ENCODE measurements around the gene POLR3K. TPM values are rescaled to one million over a fixed set of nuclear protein-coding genes. Genes with fewer than 3 reads are reported as not detected.

Gene POLR3K
- total RNA-seq, 1 donor from 2014 or later: 12.2 TPM

DNA sequence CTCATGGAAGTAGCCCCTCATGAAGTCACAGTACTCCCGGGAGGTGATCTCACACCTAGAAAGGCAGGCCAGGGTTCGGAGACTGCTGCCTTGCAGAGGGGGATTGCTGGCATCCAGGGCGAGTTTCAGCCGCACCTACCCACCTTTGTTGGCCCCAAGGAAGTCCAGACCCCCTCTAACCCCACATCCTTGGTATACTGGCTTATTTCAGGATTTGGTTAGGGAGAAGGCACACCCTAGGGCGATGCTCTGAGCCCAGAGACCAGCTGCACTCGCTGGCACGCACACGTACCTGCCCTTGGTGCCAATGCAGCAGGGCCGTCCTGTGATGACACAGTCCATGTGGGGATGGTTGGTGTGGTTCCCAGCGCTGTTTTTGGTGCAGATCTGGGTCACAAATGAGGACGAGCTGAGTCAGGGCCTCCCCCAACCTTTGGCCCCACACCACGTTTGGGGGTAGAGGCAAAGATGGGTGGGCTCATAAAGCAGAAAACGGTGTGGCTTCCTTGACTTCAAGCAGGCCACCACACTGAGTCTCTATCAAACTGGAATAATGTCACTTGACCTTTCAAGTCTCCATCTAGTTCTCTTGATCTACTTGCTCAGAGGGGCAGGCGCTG, 6.1 kb upstream of the POLR3K start:
- Histone ChIP-seq H3K27me3 (ENCODE audit: insufficient read depth, low read length) (no peaks in the 10 kb centered on the region), H3K4me3 (ENCODE audit: insufficient read depth, low read depth, low read length) (no peak overlapping the region), H4K20me1 (ENCODE audit: insufficient read depth, low read length) (peaks cover 64% of the 10 kb centered on the region), H3K4me1 (ENCODE audit: insufficient read depth, low read length) (no peaks in the 10 kb centered on the region), H3K9me3 (ENCODE audit: insufficient read depth, low read depth, low read length) (no peaks in the 10 kb centered on the region), H3K27ac (ENCODE audit: low read depth, low read length) (no peak overlapping the region), H3K79me2 (ENCODE audit: insufficient read depth, low read length) (peaks cover under 1% of the 10 kb centered on the region), H3K36me3 (ENCODE audit: insufficient read depth, low read length) (peaks cover 45% of the 10 kb centered on the region), H3K9ac (ENCODE audit: low read length) (no peak overlapping the region), H2AFZ (ENCODE audit: low read depth, low read length) (no peak overlapping the region), H3K4me2 (ENCODE audit: low read length) (no peak overlapping the region)
- DNase-seq (ENCODE audit: low read depth): no peak
- H3K9me3 Mint-ChIP-seq (ENCODE audit: unreplicated experiment): no peaks in the 10 kb centered on the region
- FAIRE-seq: no peak
- H3K4me3 Mint-ChIP-seq (ENCODE audit: unreplicated experiment): no peak overlapping the region
- peaks cover 26% of the 10 kb centered on the region for H3K36me3 Mint-ChIP-seq (ENCODE audit: low read depth, unreplicated experiment)
- no peaks in the 10 kb centered on the region for H3K27me3 Mint-ChIP-seq (ENCODE audit: low read depth, unreplicated experiment)
- H3K4me1 Mint-ChIP-seq (ENCODE audit: low read depth, unreplicated experiment): no peaks in the 10 kb centered on the region
- no peak for TF ChIP-seq EZH2 (IDR thresholded peaks at IDR 0.05; ENCODE audit: insufficient read depth, low read length)
- TF ChIP-seq, protein P1, sequence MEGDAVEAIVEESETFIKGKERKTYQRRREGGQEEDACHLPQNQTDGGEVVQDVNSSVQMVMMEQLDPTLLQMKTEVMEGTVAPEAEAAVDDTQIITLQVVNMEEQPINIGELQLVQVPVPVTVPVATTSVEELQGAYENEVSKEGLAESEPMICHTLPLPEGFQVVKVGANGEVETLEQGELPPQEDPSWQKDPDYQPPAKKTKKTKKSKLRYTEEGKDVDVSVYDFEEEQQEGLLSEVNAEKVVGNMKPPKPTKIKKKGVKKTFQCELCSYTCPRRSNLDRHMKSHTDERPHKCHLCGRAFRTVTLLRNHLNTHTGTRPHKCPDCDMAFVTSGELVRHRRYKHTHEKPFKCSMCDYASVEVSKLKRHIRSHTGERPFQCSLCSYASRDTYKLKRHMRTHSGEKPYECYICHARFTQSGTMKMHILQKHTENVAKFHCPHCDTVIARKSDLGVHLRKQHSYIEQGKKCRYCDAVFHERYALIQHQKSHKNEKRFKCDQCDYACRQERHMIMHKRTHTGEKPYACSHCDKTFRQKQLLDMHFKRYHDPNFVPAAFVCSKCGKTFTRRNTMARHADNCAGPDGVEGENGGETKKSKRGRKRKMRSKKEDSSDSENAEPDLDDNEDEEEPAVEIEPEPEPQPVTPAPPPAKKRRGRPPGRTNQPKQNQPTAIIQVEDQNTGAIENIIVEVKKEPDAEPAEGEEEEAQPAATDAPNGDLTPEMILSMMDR (IDR thresholded peaks at IDR 0.05; ENCODE audit: insufficient read depth, low read depth, low read length): no peak
- H3K27ac Mint-ChIP-seq (ENCODE audit: unreplicated experiment): no peak overlapping the region

DNA sequence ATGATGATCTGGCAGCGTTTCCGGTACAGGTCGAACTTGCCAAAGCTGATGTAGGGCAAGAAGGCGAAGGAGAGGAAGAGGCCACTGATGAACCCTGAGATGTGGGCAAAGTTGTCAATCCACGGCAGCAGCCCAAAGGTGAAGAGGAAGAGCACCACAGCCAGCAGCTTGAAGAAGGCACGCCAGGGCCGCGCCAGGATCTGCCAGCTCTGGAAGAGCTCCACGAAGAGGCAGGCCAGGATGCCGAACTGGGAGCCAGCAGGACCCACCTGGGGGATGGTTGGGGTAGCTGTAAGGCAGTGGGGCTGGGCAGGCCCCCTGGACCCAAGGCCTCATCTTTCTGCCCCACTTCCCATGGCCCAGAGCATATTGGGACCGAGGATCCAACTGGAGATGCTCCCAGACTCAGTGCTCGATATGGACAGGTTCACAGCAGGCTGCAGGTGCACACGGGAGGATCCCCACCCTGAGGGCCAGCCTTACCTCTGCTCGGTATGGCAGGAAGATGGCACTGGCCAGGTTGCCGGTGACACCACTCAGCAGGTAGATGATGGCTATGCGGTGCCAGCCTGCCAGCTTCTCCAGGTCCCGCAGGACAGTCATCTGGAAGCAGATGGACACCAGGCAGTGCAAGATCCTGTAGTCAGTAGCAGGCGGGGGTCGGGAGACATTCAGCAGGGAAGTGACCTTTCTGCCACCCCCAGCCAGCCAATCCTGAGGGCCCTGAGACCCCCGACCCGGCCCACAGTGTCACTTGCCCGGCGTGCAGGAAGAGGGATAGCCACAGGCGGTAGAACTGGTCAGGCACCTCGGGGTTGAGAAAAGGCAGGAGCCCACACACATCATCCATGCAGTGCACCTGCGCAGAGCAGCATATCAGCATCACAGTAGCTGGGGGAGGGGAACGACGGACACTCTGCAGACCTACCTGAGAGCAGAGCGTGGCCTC, 5.4 kb upstream of the POLR3K start:
- Histone ChIP-seq H3K9ac (ENCODE audit: low read length) (no peak overlapping the region), H3K36me3 (ENCODE audit: insufficient read depth, low read length) (peaks cover 45% of the 10 kb centered on the region), H3K9me3 (ENCODE audit: insufficient read depth, low read depth, low read length) (no peaks in the 10 kb centered on the region), H3K4me1 (ENCODE audit: insufficient read depth, low read length) (peaks cover 4% of the 10 kb centered on the region), H3K79me2 (ENCODE audit: insufficient read depth, low read length) (peaks cover 8% of the 10 kb centered on the region), H3K4me3 (ENCODE audit: insufficient read depth, low read depth, low read length) (no peak overlapping the region), H3K27me3 (ENCODE audit: insufficient read depth, low read length) (no peaks in the 10 kb centered on the region), H3K4me2 (ENCODE audit: low read length) (no peak overlapping the region), H3K27ac (ENCODE audit: low read depth, low read length) (no peak overlapping the region), H2AFZ (ENCODE audit: low read depth, low read length) (no peak overlapping the region), H4K20me1 (ENCODE audit: insufficient read depth, low read length) (peaks cover 59% of the 10 kb centered on the region)
- H3K27ac Mint-ChIP-seq (ENCODE audit: unreplicated experiment): no peak overlapping the region
- DNase-seq (ENCODE audit: low read depth) (no peak), FAIRE-seq (no peak)
- H3K36me3 Mint-ChIP-seq (ENCODE audit: low read depth, unreplicated experiment): peaks cover 22% of the 10 kb centered on the region
- H3K9me3 Mint-ChIP-seq (ENCODE audit: unreplicated experiment): no peaks in the 10 kb centered on the region
- H3K4me3 Mint-ChIP-seq (ENCODE audit: unreplicated experiment): no peak overlapping the region
- H3K27me3 Mint-ChIP-seq (ENCODE audit: low read depth, unreplicated experiment): no peaks in the 10 kb centered on the region
- H3K4me1 Mint-ChIP-seq (ENCODE audit: low read depth, unreplicated experiment): no peaks in the 10 kb centered on the region
- TF ChIP-seq, protein P1 (IDR thresholded peaks at IDR 0.05; ENCODE audit: insufficient read depth, low read depth, low read length): no peak
- no peak for TF ChIP-seq EZH2 (IDR thresholded peaks at IDR 0.05; ENCODE audit: insufficient read depth, low read length)
